Loucy (cell line): ENCODE data around the gene RCOR2.

Experiments used
- H2AFZ ChIP-seq: fragments of 200-600 bp; sonication (generic); 2 replicates; pipeline ENCODE4 v1.6.0; 2016; ENCODE audit warnings: antibody characterized with exemption, mild to moderate bottlenecking, low read length, moderate library complexity
- H3F3A ChIP-seq: fragments of 200-600 bp; 2 replicates; pipeline ENCODE4 v1.6.0; 2016; ENCODE audit warnings: antibody characterized with exemption, low read depth, mild to moderate bottlenecking
- H3K27me3 ChIP-seq: fragments of 200-600 bp; sonication (generic); 2 replicates; pipeline ENCODE4 v1.6.1; 2014; ENCODE audit warnings: low read length, mild to moderate bottlenecking; ENCODE audit not compliant: insufficient read depth, poor library complexity, severe bottlenecking
- H3K36me3 ChIP-seq: fragments of 200-600 bp; sonication (generic); 2 replicates; pipeline ENCODE4 v1.6.1; 2016; ENCODE audit warnings: low read length; ENCODE audit not compliant: insufficient read depth
- H3K4me1 ChIP-seq: fragments of 200-600 bp; sonication (generic); 2 replicates; pipeline ENCODE4 v1.5.1; 2014; ENCODE audit warnings: low read length, mild to moderate bottlenecking; ENCODE audit not compliant: insufficient read depth, poor library complexity, severe bottlenecking
- H3K4me2 ChIP-seq: fragments of 200-600 bp; sonication (generic); 2 replicates; pipeline ENCODE4 v1.6.0; 2014; ENCODE audit warnings: antibody characterized with exemption, low read length, low read depth, mild to moderate bottlenecking; ENCODE audit not compliant: poor library complexity, severe bottlenecking
- H3K4me3 ChIP-seq: fragments of 200-600 bp; sonication (generic); 2 replicates; pipeline ENCODE4 v1.5.1; 2014; ENCODE audit warnings: low read length, mild to moderate bottlenecking, mixed read lengths; ENCODE audit not compliant: poor library complexity, severe bottlenecking
- H3K79me2 ChIP-seq: fragments of 200-600 bp; sonication (generic); 2 replicates; pipeline ENCODE4 v1.6.1; 2014; ENCODE audit warnings: low read length; ENCODE audit not compliant: insufficient read depth
- H3K9ac ChIP-seq: fragments of 200-600 bp; sonication (generic); 2 replicates; pipeline ENCODE4 v1.6.0; 2014; ENCODE audit warnings: mild to moderate bottlenecking, low read depth, low read length, moderate library complexity; ENCODE audit not compliant: poor library complexity, severe bottlenecking
- H3K9me2 ChIP-seq: fragments of 200-600 bp; sonication (generic); replicated peaks from 2 replicates; pipeline ENCODE4 v1.6.1; 2016; ENCODE audit warnings: low read depth, low read length, mixed read lengths
- H3K9me3 ChIP-seq: fragments of 200-600 bp; sonication (generic); 2 replicates; pipeline ENCODE4 v1.6.1; 2014; ENCODE audit warnings: mild to moderate bottlenecking, antibody characterized with exemption, low read length, low read depth; ENCODE audit not compliant: insufficient read depth
- H4K20me1 ChIP-seq: fragments of 200-600 bp; sonication (generic); 2 replicates; pipeline ENCODE4 v1.6.0; 2014; ENCODE audit warnings: antibody characterized with exemption, low read length, mild to moderate bottlenecking; ENCODE audit not compliant: insufficient read depth, poor library complexity, severe bottlenecking
- CTCF ChIP-seq: fragments of 200-600 bp; sonication (generic); conservative IDR thresholded peaks from 2 replicates; pipeline ENCODE4 v1.5.1; 2014; ENCODE audit warnings: mild to moderate bottlenecking, antibody characterized with exemption, low read length
- EZH2phosphoT487 ChIP-seq: fragments of 200-600 bp; IDR thresholded peaks from 2 replicates; pipeline ENCODE4 v1.6.1; 2018; ENCODE audit warnings: antibody characterized with exemption, mild to moderate bottlenecking, moderate library complexity, borderline replicate concordance

RCOR2 gene

GRCh38 chr11:63942803-63943202 lies 25.8 kb upstream of the RCOR2 start:
- peaks cover 42% of the 10 kb centered on the region for H3K4me1 ChIP-seq
- H3K4me3 ChIP-seq, result no peak overlapping the region
- H3K27me3 ChIP-seq, result no peaks in the 10 kb centered on the region
- no peaks in the 10 kb centered on the region for H3K9me2 ChIP-seq
- peaks cover 37% of the 10 kb centered on the region for H4K20me1 ChIP-seq
- peaks cover 69% of the 10 kb centered on the region for H3K79me2 ChIP-seq
- no peaks in the 10 kb centered on the region for H3K9me3 ChIP-seq
- H3K9ac ChIP-seq, result no peak overlapping the region
- H3K36me3 ChIP-seq, result peaks cover 11% of the 10 kb centered on the region; the same call in 1 of the 2 replicates
- TF ChIP-seq CTCF (no peak), EZH2phosphoT487 (no peak)
- no peaks in the 10 kb centered on the region for H3F3A ChIP-seq
- H2AFZ ChIP-seq, result no peak overlapping the region
- peak overlapping the region; percentile 10 for H3K4me2 ChIP-seq

- Histone ChIP-seq H3K36me3 (peaks cover 10% of the 10 kb centered on the region; the same call in 1 of the 2 replicates), H3K9ac (no peak overlapping the region), H4K20me1 (peaks cover 37% of the 10 kb centered on the region), H3K9me2 (no peaks in the 10 kb centered on the region), H3K4me2 (no peak overlapping the region), H3K4me3 (no peak overlapping the region), H3K4me1 (peaks cover 44% of the 10 kb centered on the region), H3F3A (no peaks in the 10 kb centered on the region), H3K27me3 (no peaks in the 10 kb centered on the region), H2AFZ (no peak overlapping the region), H3K79me2 (peaks cover 69% of the 10 kb centered on the region), H3K9me3 (no peaks in the 10 kb centered on the region)
- no peak for TF ChIP-seq EZH2phosphoT487
- no peak for TF ChIP-seq CTCF
Observed at GRCh38 chr11:63941901-63942300, 24.9 kb upstream of the RCOR2 start.

GRCh38 chr11:63940786-63941185 lies 23.8 kb upstream of the RCOR2 start:
- Histone ChIP-seq H3F3A (no peaks in the 10 kb centered on the region), H3K9me3 (no peaks in the 10 kb centered on the region), H3K4me3 (peak overlapping the region; percentile 92), H3K79me2 (peaks cover 69% of the 10 kb centered on the region), H2AFZ (no peak overlapping the region), H3K4me1 (peaks cover 44% of the 10 kb centered on the region), H3K9me2 (no peaks in the 10 kb centered on the region), H3K4me2 (peak overlapping the region; percentile 89), H3K36me3 (no peaks in the 10 kb centered on the region), H3K9ac (peak overlapping the region; percentile 98), H3K27me3 (no peaks in the 10 kb centered on the region), H4K20me1 (peaks cover 37% of the 10 kb centered on the region)
- no peak for TF ChIP-seq EZH2phosphoT487
- TF ChIP-seq CTCF, result no peak
